A549 treated with AZD9567 at 1 μM for 4 hours (cell line): ENCODE data around the gene DNAJB2. TPM values are rescaled to one million over a fixed set of nuclear protein-coding genes. Genes with fewer than 3 reads are reported as not detected.

Experiments used
- total RNA-seq: library from RNA; stranded (reverse); fragments of 200-300 nt; extraction: Qiagen RNA extraction; gene quantifications from 5 replicates; pipeline ENCODE4 v1.2.3, GENCODE V29; 2022; ENCODE audit not compliant: insufficient read depth

Gene DNAJB2
- total RNA-seq, result 26.0 to 41.0 TPM (median 35.4 TPM) in 5 replicates

GRCh38 chr2:219279151-219279915 is at the start of gene DNAJB2:
DNAJB2 (plus strand) TSS chr2:219279366; CDS start chr2:219279834, 468 bp downstream.

GRCh38 chr2:219245148-219245898 is 33.8 kb upstream of the DNAJB2 start, which contains the start of the genes GLB1L and STK16:
GLB1L (minus strand) TSS chr2:219245444; CDS start chr2:219243573, 1,871 bp downstream.
STK16 (plus strand) TSS chr2:219245479; CDS start chr2:219246000, 521 bp downstream.

GRCh38 chr2:219252900-219253752 is 26.0 kb upstream of the DNAJB2 start, which contains the start of gene TUBA4B:
TUBA4B (plus strand) TSS chr2:219253243; CDS start chr2:219253408, 165 bp downstream.

GRCh38 chr2:219253753-219254589 is 25.2 kb upstream of the DNAJB2 start, which contains the start of gene TUBA4A:
TUBA4A (minus strand) TSS chr2:219253918; CDS start chr2:219253858, 60 bp downstream.

GRCh38 chr2:219309278-219309677 is 30.1 kb downstream of the DNAJB2 start, which contains the start of gene PTPRN:
PTPRN (minus strand) TSS chr2:219309401; CDS start chr2:219309332, 69 bp downstream.

GRCh38 chr2:219332542-219332941 is 53.4 kb downstream of the DNAJB2 start, which contains the start of gene RESP18:
RESP18 (minus strand) TSS chr2:219332744.

Other genes starting within 250 kb of the DNAJB2 start
- gene CFAP65, start 237.8 kb upstream of the DNAJB2 start, total RNA-seq, result 0.13 to 0.22 TPM (median 0.18 TPM) in 4 of 5 replicates, not detected in the other
- gene IHH, start 218.4 kb upstream of the DNAJB2 start, total RNA-seq, result 0.27 to 0.62 TPM (median 0.46 TPM) in 4 of 5 replicates, not detected in the other
- 14.5 to 40.0 TPM (median 16.5 TPM) in 5 replicates for gene NHEJ1, start 118.6 kb upstream of the DNAJB2 start, total RNA-seq
- 0.68 to 1.2 TPM (median 0.92 TPM) in 4 of 5 replicates, not detected in the other for gene SLC23A3, start 109.3 kb upstream of the DNAJB2 start, total RNA-seq
- gene CNPPD1, start 102.4 kb upstream of the DNAJB2 start, total RNA-seq, result 42.4 to 47.3 TPM (median 45.6 TPM) in 5 replicates
- 61.8 to 86.6 TPM (median 81.2 TPM) in 5 replicates for gene RETREG2, start 101.1 kb upstream of the DNAJB2 start, total RNA-seq
- 19.0 to 24.6 TPM (median 21.7 TPM) in 5 replicates for gene ZFAND2B, start 72.6 kb upstream of the DNAJB2 start, total RNA-seq
- gene ABCB6, start 60.4 kb upstream of the DNAJB2 start, total RNA-seq, result 27.7 to 35.3 TPM (median 30.6 TPM) in 5 replicates
- 37.4 to 46.2 TPM (median 40.8 TPM) in 5 replicates for gene ATG9A, start 49.7 kb upstream of the DNAJB2 start, total RNA-seq
- gene ANKZF1, start 49.6 kb upstream of the DNAJB2 start, total RNA-seq, result 14.6 to 31.0 TPM (median 19.9 TPM) in 5 replicates
- 5.6 to 7.1 TPM (median 5.9 TPM) in 5 replicates for gene GLB1L, start 33.9 kb upstream of the DNAJB2 start, total RNA-seq
- gene STK16, start 33.9 kb upstream of the DNAJB2 start, total RNA-seq, result 23.5 to 31.2 TPM (median 28.5 TPM) in 5 replicates
- gene TUBA4B, start 26.1 kb upstream of the DNAJB2 start, total RNA-seq, result 0.13 to 0.22 TPM (median 0.19 TPM) in 4 of 5 replicates, not detected in the other
- 242 to 422 TPM (median 253 TPM) in 5 replicates for gene TUBA4A, start 25.4 kb upstream of the DNAJB2 start, total RNA-seq
- gene PTPRN, start 30.0 kb downstream of the DNAJB2 start, total RNA-seq, result 0.92 to 1.8 TPM (median 1.1 TPM) in 4 of 5 replicates, not detected in the other
- not detected in 5 replicates for gene RESP18, start 53.4 kb downstream of the DNAJB2 start, total RNA-seq
- 62.7 to 99.5 TPM (median 71.7 TPM) in 5 replicates for gene DNPEP, start 108.5 kb downstream of the DNAJB2 start, total RNA-seq
- gene DES, start 139.0 kb downstream of the DNAJB2 start, total RNA-seq, result 0.03 to 0.27 TPM (median 0.15 TPM) in 3 of 5 replicates, not detected in the others
- 4.7 to 7.8 TPM (median 6.5 TPM) in 5 replicates for gene SPEG, start 155.5 kb downstream of the DNAJB2 start, total RNA-seq
- gene GMPPA, start 219.5 kb downstream of the DNAJB2 start, total RNA-seq, result 35.4 to 38.9 TPM (median 36.8 TPM) in 5 replicates
- gene ASIC4, start 235.1 kb downstream of the DNAJB2 start, total RNA-seq, result 0.02 to 0.09 TPM (median 0.06 TPM) in 4 of 5 replicates, not detected in the other